ENCODE data around the gene BABAM2.

BABAM2 gene

GRCh38 chr2:28341208-28341891 lies 450.8 kb downstream of the BABAM2 start:
- H3K36me3 ChIP-seq (ENCODE audit: insufficient read depth, low read length): no peaks in the 10 kb centered on the region
- no peak overlapping the region for H3K27ac ChIP-seq (ENCODE audit: low read depth, low read length)
- H3K4me3 ChIP-seq (ENCODE audit: low read length): no peak overlapping the region

GRCh38 chr2:28342081-28342967 lies 451.8 kb downstream of the BABAM2 start:
- Histone ChIP-seq H3K27me3 (ENCODE audit: insufficient read depth, low read length) (no peaks in the 10 kb centered on the region), H3K4me1 (ENCODE audit: insufficient read depth, low read length) (peaks cover 29% of the 10 kb centered on the region), H3K9ac (ENCODE audit: low read depth, low read length) (no peak overlapping the region), H3K36me3 (ENCODE audit: insufficient read depth, low read length) (no peaks in the 10 kb centered on the region), H3K27ac (ENCODE audit: low read depth, low read length) (no peak overlapping the region), H3K9me3 (ENCODE audit: insufficient read depth, low read depth, low read length) (no peaks in the 10 kb centered on the region), H3K4me3 (ENCODE audit: low read length) (no peak overlapping the region)
- 52% methylated on average over 15 of the region's 15 CpGs for WGBS

More at GRCh38 chr2:28341208-28341891, 450.8 kb downstream of the BABAM2 start:
- Histone ChIP-seq H3K9me3 (ENCODE audit: insufficient read depth, low read depth, low read length) (no peaks in the 10 kb centered on the region), H3K4me1 (ENCODE audit: insufficient read depth, low read length) (peaks cover 29% of the 10 kb centered on the region), H3K9ac (ENCODE audit: low read depth, low read length) (no peak overlapping the region), H3K27me3 (ENCODE audit: insufficient read depth, low read length) (no peaks in the 10 kb centered on the region)
- 90% methylated on average over 17 of the region's 17 CpGs for WGBS

GRCh38 chr2:28343184-28343942 lies 452.8 kb downstream of the BABAM2 start:
- no peaks in the 10 kb centered on the region for H3K36me3 ChIP-seq (ENCODE audit: insufficient read depth, low read length)
- H3K4me3 ChIP-seq (ENCODE audit: low read length): no peak overlapping the region
- 85% methylated on average over 3 of the region's 5 CpGs for WGBS
- H3K4me1 ChIP-seq (ENCODE audit: insufficient read depth, low read length): peaks cover 24% of the 10 kb centered on the region
- H3K9me3 ChIP-seq (ENCODE audit: insufficient read depth, low read depth, low read length): no peaks in the 10 kb centered on the region
- H3K9ac ChIP-seq (ENCODE audit: low read depth, low read length): no peak overlapping the region
- no peaks in the 10 kb centered on the region for H3K27me3 ChIP-seq (ENCODE audit: insufficient read depth, low read length)
- no peak overlapping the region for H3K27ac ChIP-seq (ENCODE audit: low read depth, low read length)

GRCh38 chr2:28343971-28344715 lies 453.6 kb downstream of the BABAM2 start:
- H3K36me3 ChIP-seq (ENCODE audit: insufficient read depth, low read length): no peaks in the 10 kb centered on the region
- H3K9ac ChIP-seq (ENCODE audit: low read depth, low read length): no peak overlapping the region
- H3K4me3 ChIP-seq (ENCODE audit: low read length): no peak overlapping the region
- H3K4me1 ChIP-seq (ENCODE audit: insufficient read depth, low read length): peaks cover 17% of the 10 kb centered on the region
- no peaks in the 10 kb centered on the region for H3K27me3 ChIP-seq (ENCODE audit: insufficient read depth, low read length)
- H3K27ac ChIP-seq (ENCODE audit: low read depth, low read length): no peak overlapping the region
- H3K9me3 ChIP-seq (ENCODE audit: insufficient read depth, low read depth, low read length): no peaks in the 10 kb centered on the region
- 91% methylated on average over 20 of the region's 20 CpGs for WGBS

- H3K4me1 ChIP-seq (ENCODE audit: insufficient read depth, low read length): peaks cover 17% of the 10 kb centered on the region
- no peaks in the 10 kb centered on the region for H3K36me3 ChIP-seq (ENCODE audit: insufficient read depth, low read length)
- no peak overlapping the region for H3K4me3 ChIP-seq (ENCODE audit: low read length)
- H3K27me3 ChIP-seq (ENCODE audit: insufficient read depth, low read length): no peaks in the 10 kb centered on the region
- H3K27ac ChIP-seq (ENCODE audit: low read depth, low read length): no peak overlapping the region
- H3K9ac ChIP-seq (ENCODE audit: low read depth, low read length): no peak overlapping the region
- H3K9me3 ChIP-seq (ENCODE audit: insufficient read depth, low read depth, low read length): no peaks in the 10 kb centered on the region
- WGBS: 91% methylated on average over 30 of the region's 30 CpGs
Observed at GRCh38 chr2:28344756-28345373, 454.3 kb downstream of the BABAM2 start.

GRCh38 chr2:28345619-28346018 lies 455.1 kb downstream of the BABAM2 start:
- Histone ChIP-seq H3K9ac (ENCODE audit: low read depth, low read length) (no peak overlapping the region), H3K27me3 (ENCODE audit: insufficient read depth, low read length) (no peaks in the 10 kb centered on the region), H3K4me1 (ENCODE audit: insufficient read depth, low read length) (peaks cover 17% of the 10 kb centered on the region), H3K36me3 (ENCODE audit: insufficient read depth, low read length) (no peaks in the 10 kb centered on the region), H3K27ac (ENCODE audit: low read depth, low read length) (no peak overlapping the region), H3K9me3 (ENCODE audit: insufficient read depth, low read depth, low read length) (no peaks in the 10 kb centered on the region), H3K4me3 (ENCODE audit: low read length) (no peak overlapping the region)
- 93% methylated on average over 8 of the region's 8 CpGs for WGBS

- Histone ChIP-seq H3K27me3 (ENCODE audit: insufficient read depth, low read length) (no peaks in the 10 kb centered on the region), H3K9me3 (ENCODE audit: insufficient read depth, low read depth, low read length) (no peaks in the 10 kb centered on the region), H3K27ac (ENCODE audit: low read depth, low read length) (no peak overlapping the region), H3K4me3 (ENCODE audit: low read length) (no peak overlapping the region), H3K36me3 (ENCODE audit: insufficient read depth, low read length) (no peaks in the 10 kb centered on the region), H3K9ac (ENCODE audit: low read depth, low read length) (no peak overlapping the region), H3K4me1 (ENCODE audit: insufficient read depth, low read length) (peaks cover 17% of the 10 kb centered on the region)
- WGBS: 91% methylated on average over 6 of the region's 6 CpGs
Observed at GRCh38 chr2:28346587-28346986, 456.1 kb downstream of the BABAM2 start.

GRCh38 chr2:28347193-28347592 lies 456.7 kb downstream of the BABAM2 start:
- H3K4me3 ChIP-seq (ENCODE audit: low read length): no peak overlapping the region
- H3K9ac ChIP-seq (ENCODE audit: low read depth, low read length): no peak overlapping the region
- H3K9me3 ChIP-seq (ENCODE audit: insufficient read depth, low read depth, low read length): no peaks in the 10 kb centered on the region
- H3K36me3 ChIP-seq (ENCODE audit: insufficient read depth, low read length): no peaks in the 10 kb centered on the region
- 93% methylated on average over 6 of the region's 6 CpGs for WGBS
- no peaks in the 10 kb centered on the region for H3K27me3 ChIP-seq (ENCODE audit: insufficient read depth, low read length)
- H3K27ac ChIP-seq (ENCODE audit: low read depth, low read length): no peak overlapping the region
- peaks cover 16% of the 10 kb centered on the region for H3K4me1 ChIP-seq (ENCODE audit: insufficient read depth, low read length)

GRCh38 chr2:28347596-28347995 lies 457.1 kb downstream of the BABAM2 start:
- no peak overlapping the region for H3K4me3 ChIP-seq (ENCODE audit: low read length)
- no peaks in the 10 kb centered on the region for H3K27me3 ChIP-seq (ENCODE audit: insufficient read depth, low read length)
- H3K9ac ChIP-seq (ENCODE audit: low read depth, low read length): no peak overlapping the region
- H3K4me1 ChIP-seq (ENCODE audit: insufficient read depth, low read length): peaks cover 12% of the 10 kb centered on the region
- WGBS: 91% methylated on average over 9 of the region's 9 CpGs
- no peaks in the 10 kb centered on the region for H3K36me3 ChIP-seq (ENCODE audit: insufficient read depth, low read length)
- no peak overlapping the region for H3K27ac ChIP-seq (ENCODE audit: low read depth, low read length)
- H3K9me3 ChIP-seq (ENCODE audit: insufficient read depth, low read depth, low read length): no peaks in the 10 kb centered on the region

- no peak overlapping the region for H3K4me3 ChIP-seq (ENCODE audit: low read length)
- H3K4me1 ChIP-seq (ENCODE audit: insufficient read depth, low read length): peaks cover 6% of the 10 kb centered on the region; the same call in 1 of the 2 replicates
- H3K9ac ChIP-seq (ENCODE audit: low read depth, low read length): no peak overlapping the region
- H3K27me3 ChIP-seq (ENCODE audit: insufficient read depth, low read length): no peaks in the 10 kb centered on the region
- no peaks in the 10 kb centered on the region for H3K9me3 ChIP-seq (ENCODE audit: insufficient read depth, low read depth, low read length)
- 89% methylated on average over 9 of the region's 10 CpGs for WGBS
- no peaks in the 10 kb centered on the region for H3K36me3 ChIP-seq (ENCODE audit: insufficient read depth, low read length)
- no peak overlapping the region for H3K27ac ChIP-seq (ENCODE audit: low read depth, low read length)
Observed at GRCh38 chr2:28348149-28348567, 457.6 kb downstream of the BABAM2 start.
